Measurements from ENCODE around the gene PACS2. TPM values are rescaled to one million over a fixed set of nuclear protein-coding genes. Genes with fewer than 3 reads are reported as not detected.

Gene PACS2
- total RNA-seq, 1 experiment from 2014 or later, result 62.0 TPM

GRCh38 chr14:105437723-105438500, 123.4 kb downstream of the PACS2 start:
- CTCF ChIA-PET, result no interaction called here
- TF ChIP-seq EZH2 (IDR thresholded peaks at IDR 0.05; ENCODE audit: low read length, unreplicated experiment), result no peak
- TF ChIP-seq, protein P1, sequence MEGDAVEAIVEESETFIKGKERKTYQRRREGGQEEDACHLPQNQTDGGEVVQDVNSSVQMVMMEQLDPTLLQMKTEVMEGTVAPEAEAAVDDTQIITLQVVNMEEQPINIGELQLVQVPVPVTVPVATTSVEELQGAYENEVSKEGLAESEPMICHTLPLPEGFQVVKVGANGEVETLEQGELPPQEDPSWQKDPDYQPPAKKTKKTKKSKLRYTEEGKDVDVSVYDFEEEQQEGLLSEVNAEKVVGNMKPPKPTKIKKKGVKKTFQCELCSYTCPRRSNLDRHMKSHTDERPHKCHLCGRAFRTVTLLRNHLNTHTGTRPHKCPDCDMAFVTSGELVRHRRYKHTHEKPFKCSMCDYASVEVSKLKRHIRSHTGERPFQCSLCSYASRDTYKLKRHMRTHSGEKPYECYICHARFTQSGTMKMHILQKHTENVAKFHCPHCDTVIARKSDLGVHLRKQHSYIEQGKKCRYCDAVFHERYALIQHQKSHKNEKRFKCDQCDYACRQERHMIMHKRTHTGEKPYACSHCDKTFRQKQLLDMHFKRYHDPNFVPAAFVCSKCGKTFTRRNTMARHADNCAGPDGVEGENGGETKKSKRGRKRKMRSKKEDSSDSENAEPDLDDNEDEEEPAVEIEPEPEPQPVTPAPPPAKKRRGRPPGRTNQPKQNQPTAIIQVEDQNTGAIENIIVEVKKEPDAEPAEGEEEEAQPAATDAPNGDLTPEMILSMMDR (conservative IDR thresholded peaks at IDR 0.05; ENCODE audit: low read depth, low read length), result no peak
- no peak for TF ChIP-seq EZH2phosphoT487 (IDR thresholded peaks at IDR 0.05; ENCODE audit: borderline replicate concordance, low read length)
- Histone ChIP-seq H3K9ac (ENCODE audit: low read length) (no peak overlapping the region), H3K36me3 (ENCODE audit: low read depth, low read length) (peaks cover 5% of the 10 kb centered on the region; the same call in 1 of the 2 replicates), H3F3A (ENCODE audit: low read length, unreplicated experiment) (no peaks in the 10 kb centered on the region), H3K79me2 (ENCODE audit: low read length) (peaks cover 62% of the 10 kb centered on the region), H3K4me1 (ENCODE audit: insufficient read depth, low read length) (no peaks in the 10 kb centered on the region), H3K4me2 (ENCODE audit: low read length) (no peak overlapping the region), H3K27ac (ENCODE audit: low read length) (no peak overlapping the region), H2AFZ (ENCODE audit: low read length) (no peak overlapping the region), H3K9me3 (ENCODE audit: low read length) (no peaks in the 10 kb centered on the region), H4K20me1 (ENCODE audit: low read length) (peaks cover 26% of the 10 kb centered on the region), H3K27me3 (ENCODE audit: low read length) (no peaks in the 10 kb centered on the region), H3K9me2 (replicated peaks; ENCODE audit: low read length) (no peaks in the 10 kb centered on the region), H3K4me3 (ENCODE audit: low read length) (no peak overlapping the region)
- no TSS peak for BruUV-seq (replicated peaks)
- no peak for ATAC-seq
- POLR2A ChIA-PET (ENCODE audit: unreplicated experiment), result no interaction called here
- intact Hi-C loops (cut with micrococcal nuclease), result no loop called here
- DNase-seq, result no peak

DNA sequence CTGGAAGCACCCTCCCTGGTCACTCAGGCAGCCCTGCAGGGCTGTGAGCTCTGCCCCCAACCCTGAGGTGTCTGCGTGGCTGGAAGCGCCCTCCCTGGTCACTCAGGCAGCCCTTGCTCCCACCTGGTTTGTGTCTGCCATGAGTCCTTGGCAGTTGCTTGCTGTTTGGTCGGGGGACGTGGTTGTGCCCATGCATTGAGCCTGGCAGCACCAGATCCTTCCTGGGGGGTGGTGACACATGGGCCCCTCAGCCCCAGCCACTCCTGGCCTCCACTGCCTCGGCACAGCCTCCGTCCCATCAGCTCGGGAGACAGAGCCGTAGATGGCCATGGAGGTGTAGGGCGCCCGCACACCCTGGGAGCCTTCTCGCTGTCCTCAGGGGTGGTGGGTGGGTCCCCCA, 124.6 kb downstream of the PACS2 start:
- H3K79me2 ChIP-seq (ENCODE audit: low read length), result peaks cover 49% of the 10 kb centered on the region
- H3F3A ChIP-seq (ENCODE audit: low read length, unreplicated experiment), result no peaks in the 10 kb centered on the region
- intact Hi-C loops (cut with micrococcal nuclease), result no loop called here
- H3K27ac ChIP-seq (ENCODE audit: low read length), result no peak overlapping the region
- H2AFZ ChIP-seq (ENCODE audit: low read length), result no peak overlapping the region
- DNase-seq, result no peak
- H3K4me3 ChIP-seq (ENCODE audit: low read length), result no peak overlapping the region
- no peak overlapping the region for H3K9ac ChIP-seq (ENCODE audit: low read length)
- H3K4me1 ChIP-seq (ENCODE audit: insufficient read depth, low read length), result no peaks in the 10 kb centered on the region
- no peak overlapping the region for H3K4me2 ChIP-seq (ENCODE audit: low read length)
- no peaks in the 10 kb centered on the region for H3K9me2 ChIP-seq (replicated peaks; ENCODE audit: low read length)
- ChIA-PET CTCF (no interaction called here), POLR2A (ENCODE audit: unreplicated experiment) (no interaction called here)
- BruUV-seq (replicated peaks), result no TSS peak
- no peaks in the 10 kb centered on the region for H3K27me3 ChIP-seq (ENCODE audit: low read length)
- peaks cover 5% of the 10 kb centered on the region; the same call in 1 of the 2 replicates for H3K36me3 ChIP-seq (ENCODE audit: low read depth, low read length)
- no peak for ATAC-seq
- TF ChIP-seq EZH2phosphoT487 (IDR thresholded peaks at IDR 0.05; ENCODE audit: borderline replicate concordance, low read length) (no peak), EZH2 (IDR thresholded peaks at IDR 0.05; ENCODE audit: low read length, unreplicated experiment) (no peak)
- TF ChIP-seq, protein P1 (conservative IDR thresholded peaks at IDR 0.05; ENCODE audit: low read depth, low read length), result no peak
- H4K20me1 ChIP-seq (ENCODE audit: low read length), result peaks cover 22% of the 10 kb centered on the region
- H3K9me3 ChIP-seq (ENCODE audit: low read length), result no peaks in the 10 kb centered on the region
